Activated CD4-positive, alpha-beta T cell treated with anti-CD3 and anti-CD28 coated beads, Interleukin-2, amount 50 U/mL, for 16 hours (primary cell): ENCODE measurements around the gene IZUMO4.
"Not testable (repeated sequence)": the region's sequence is repeated elsewhere in the genome, so short reads cannot be mapped to it uniquely, and the experiment has no call there.

Experiments
- DNase-seq: peaks from one replicate; pipeline ENCODE4 v3.0.0-alpha.2; 2020

IZUMO4 gene

GRCh38 chr19:2083174-2083854 is 13.4 kb upstream of the IZUMO4 start:
- DNase-seq, result peak; percentile 86

DNA sequence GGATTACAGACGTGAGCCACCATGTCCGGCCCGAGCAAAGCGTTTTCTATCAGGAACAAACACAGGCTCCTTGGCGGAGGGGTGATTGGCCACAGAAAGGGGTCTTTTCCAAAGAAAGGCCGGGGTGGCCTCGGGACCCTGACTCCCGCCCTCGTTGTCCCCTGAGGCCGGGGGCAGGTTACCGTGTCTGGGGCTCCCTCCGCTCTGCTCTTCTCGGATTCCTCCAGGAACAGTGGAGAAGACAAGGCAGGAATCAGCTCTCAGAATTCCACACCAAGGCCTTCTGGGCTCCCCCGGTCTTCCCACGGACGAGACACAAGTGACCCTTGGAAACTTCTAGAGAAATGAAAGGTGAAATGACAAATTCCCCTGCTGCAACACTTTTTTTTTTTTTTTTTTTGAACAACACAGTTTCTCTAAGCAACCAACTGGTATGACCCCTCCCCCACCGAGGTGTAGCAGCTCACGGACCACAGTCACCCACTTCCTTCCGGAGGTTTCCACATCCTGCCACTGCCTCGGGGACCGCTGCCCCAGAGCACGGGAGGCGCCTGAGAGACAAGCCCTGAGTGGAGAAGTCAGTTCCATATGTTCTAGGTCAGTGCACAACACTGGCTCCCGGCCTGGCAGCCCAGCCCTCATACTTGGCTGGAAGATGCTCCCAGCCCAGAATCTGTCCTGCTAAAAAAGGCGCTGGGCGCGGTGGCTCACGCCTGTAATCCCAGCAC is 11.6 kb upstream of the IZUMO4 start:
- DNase-seq, result peak; percentile 98

- DNase-seq, result peak; percentile 64
Observed at GRCh38 chr19:2086695-2087620, 9.8 kb upstream of the IZUMO4 start.

- DNase-seq, result peak; percentile 35
Observed at GRCh38 chr19:2087621-2088100, 9.1 kb upstream of the IZUMO4 start.

GRCh38 chr19:2089001-2089711 is 7.6 kb upstream of the IZUMO4 start:
- DNase-seq, result peak; percentile 25

DNA sequence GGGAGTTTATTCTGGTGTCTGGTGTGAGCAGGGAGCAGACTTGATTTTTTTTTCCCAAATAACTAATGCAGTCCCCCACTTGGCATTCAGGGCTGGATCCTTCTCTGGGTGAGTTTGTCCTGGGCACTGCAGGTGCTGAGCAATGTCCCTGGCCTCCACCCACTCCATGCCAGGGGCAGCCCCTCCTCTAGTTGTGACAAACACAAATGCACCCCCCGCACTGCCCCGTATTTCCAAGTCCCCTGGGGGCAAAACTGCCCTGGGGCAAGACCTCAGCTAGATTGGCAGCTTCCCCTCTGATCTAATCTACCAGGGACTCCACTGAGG is 7.0 kb upstream of the IZUMO4 start:
- no peak for DNase-seq

GRCh38 chr19:2091926-2092525 is 4.7 kb upstream of the IZUMO4 start:
- not testable (repeated sequence) for DNase-seq

- DNase-seq, result peak; percentile 87
Observed at GRCh38 chr19:2096034-2096479, 658 bp upstream of the IZUMO4 start, which contains the start of gene MOB3A. Gene MOB3A, minus strand, starts transcription at chr19:2096326. Its CDS starts 17,766 bp downstream, at chr19:2078560.

- DNase-seq, result peak; percentile 45
Observed at GRCh38 chr19:2097203-2097885, 629 bp downstream of the IZUMO4 start.

- DNase-seq, result no peak
Observed at GRCh38 chr19:2097886-2098327, 1.2 kb downstream of the IZUMO4 start.

GRCh38 chr19:2099054-2099501 is 2.4 kb downstream of the IZUMO4 start:
- DNase-seq, result no peak

DNA sequence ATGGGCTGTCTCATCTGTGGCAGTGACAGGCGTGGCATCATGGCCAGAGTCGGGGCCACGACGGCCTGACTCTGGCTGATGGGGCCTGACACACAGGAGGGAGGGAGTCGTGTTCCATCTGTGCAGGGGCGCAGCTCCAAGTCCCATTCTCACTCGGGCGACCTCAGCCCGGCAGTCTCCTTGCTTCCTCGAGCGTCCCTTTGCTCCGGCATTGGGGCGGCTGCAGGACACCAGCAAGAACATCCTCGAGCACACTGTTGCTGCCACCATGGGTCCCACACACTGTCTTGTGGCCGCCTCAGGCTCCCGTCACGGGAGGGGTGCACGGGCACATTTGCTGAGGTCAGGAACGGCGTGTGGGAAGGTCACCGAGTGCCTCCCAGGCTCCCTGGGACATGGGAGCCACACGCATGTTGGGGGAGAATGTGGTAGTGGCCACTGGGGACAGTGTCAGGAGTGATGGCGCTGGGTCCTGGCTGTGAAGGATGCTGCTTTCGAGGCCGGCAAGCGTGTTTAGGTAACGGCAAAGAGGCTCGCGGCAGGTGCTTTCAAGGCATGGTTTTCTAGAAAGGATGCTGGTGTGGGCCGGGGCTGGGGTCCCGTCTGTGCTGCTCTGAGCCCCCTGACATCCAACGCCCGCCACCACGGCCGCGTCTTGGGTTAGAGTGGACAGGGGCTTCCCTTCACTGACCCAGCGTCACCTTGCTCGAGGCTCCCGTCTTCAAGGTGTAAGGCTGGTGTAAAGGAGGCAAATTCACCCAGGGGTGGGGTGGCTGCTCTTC is 3.4 kb downstream of the IZUMO4 start:
- DNase-seq, result no peak

DNA sequence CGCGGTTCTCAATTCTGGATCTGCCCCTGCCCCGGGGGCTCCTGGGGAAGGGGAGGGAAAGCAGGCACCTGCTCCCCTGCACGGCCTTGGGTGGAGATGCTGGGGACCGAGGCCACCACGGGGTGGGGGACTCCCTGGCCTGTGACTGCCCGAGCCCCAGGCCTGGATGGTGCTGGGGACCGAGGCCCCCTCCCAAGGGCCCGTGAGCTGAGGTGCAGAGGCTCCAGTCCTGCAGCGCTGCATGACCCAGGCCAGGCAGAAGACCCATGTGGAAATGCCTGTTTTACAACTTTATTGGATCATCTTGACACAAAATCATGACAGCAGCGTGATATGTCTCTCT is 4.0 kb downstream of the IZUMO4 start:
- DNase-seq, result no peak

- no peak for DNase-seq
Observed at GRCh38 chr19:2101417-2102335, 5.0 kb downstream of the IZUMO4 start.

- no peak for DNase-seq
Observed at GRCh38 chr19:2103045-2103707, 6.5 kb downstream of the IZUMO4 start.

GRCh38 chr19:2108251-2109016 is 11.7 kb downstream of the IZUMO4 start:
- no peak for DNase-seq

DNA sequence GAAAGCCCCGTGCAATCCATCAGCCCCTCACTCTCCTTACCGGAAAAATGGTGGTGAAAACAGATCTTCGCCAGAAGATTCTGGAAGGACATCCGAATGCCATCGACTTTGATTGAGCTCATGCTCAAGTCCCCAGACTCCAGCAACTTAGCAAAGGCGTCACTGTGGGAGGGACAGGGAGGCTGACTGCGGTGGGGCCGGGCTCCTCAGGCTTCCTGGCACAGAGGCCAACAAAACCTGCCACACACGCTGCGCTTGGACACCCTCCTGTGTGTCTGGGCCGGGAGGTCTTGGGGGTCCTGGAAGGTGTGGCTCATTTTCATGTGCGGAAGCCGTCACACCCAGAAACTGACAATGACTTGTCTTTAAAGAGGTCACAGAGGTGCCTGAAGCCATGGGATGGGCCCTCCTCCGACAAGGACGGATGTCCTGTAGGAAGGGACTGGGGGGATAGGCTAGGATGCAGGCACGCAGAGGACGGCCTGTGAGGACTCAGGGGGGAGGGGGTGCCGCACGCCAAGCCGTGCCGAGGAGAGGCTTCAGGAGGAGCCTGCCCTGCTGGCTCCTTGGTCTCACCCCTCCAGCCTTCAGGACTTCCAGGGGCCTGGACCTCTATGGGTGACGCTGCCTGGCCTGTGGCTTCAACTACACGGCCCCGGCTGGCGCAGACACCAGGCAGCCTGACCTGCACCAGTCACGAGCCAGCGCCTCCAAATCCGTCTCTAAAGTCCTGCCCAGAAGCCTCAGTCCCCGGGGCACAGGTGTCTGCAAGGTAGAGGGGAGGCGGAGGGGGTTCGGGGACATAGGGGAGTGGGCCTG is 12.5 kb downstream of the IZUMO4 start:
- no peak for DNase-seq
